ENCODE measurements around the gene BCAP31. TPM values are rescaled to one million over a fixed set of nuclear protein-coding genes. Genes with fewer than 3 reads are reported as not detected.

The BCAP31 gene
- total RNA-seq, 1 donor from 2014 or later = 219 TPM

- TF ChIP-seq, protein P1, sequence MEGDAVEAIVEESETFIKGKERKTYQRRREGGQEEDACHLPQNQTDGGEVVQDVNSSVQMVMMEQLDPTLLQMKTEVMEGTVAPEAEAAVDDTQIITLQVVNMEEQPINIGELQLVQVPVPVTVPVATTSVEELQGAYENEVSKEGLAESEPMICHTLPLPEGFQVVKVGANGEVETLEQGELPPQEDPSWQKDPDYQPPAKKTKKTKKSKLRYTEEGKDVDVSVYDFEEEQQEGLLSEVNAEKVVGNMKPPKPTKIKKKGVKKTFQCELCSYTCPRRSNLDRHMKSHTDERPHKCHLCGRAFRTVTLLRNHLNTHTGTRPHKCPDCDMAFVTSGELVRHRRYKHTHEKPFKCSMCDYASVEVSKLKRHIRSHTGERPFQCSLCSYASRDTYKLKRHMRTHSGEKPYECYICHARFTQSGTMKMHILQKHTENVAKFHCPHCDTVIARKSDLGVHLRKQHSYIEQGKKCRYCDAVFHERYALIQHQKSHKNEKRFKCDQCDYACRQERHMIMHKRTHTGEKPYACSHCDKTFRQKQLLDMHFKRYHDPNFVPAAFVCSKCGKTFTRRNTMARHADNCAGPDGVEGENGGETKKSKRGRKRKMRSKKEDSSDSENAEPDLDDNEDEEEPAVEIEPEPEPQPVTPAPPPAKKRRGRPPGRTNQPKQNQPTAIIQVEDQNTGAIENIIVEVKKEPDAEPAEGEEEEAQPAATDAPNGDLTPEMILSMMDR (IDR thresholded peaks at IDR 0.05; ENCODE audit: insufficient read depth, low read depth, low read length) = no peak
- FAIRE-seq = no peak
- no peaks in the 10 kb centered on the region for H3K36me3 Mint-ChIP-seq (ENCODE audit: low read depth, unreplicated experiment)
These were observed 20.1 kb downstream of the BCAP31 start for GRCh38 chrX:153704021-153704526.

DNA sequence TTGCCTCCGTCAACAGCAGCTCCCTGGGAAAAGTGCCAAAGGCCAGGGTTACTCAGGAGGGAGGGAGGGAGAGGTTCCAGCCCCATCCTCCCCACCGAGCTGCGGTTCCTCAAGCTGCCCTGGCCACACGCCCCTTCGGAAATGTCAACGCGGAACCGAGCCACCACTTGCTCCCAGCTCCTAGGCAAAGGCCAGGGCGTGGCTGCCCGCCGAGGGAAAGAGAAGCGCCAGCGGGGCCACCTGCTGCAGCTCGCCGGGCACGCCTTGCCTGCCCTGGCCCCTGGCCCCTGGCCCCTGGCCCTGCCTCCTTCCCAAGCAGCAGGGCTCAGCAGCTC is 21.2 kb downstream of the BCAP31 start:
- Histone ChIP-seq H3K4me1 (ENCODE audit: insufficient read depth, low read length) (peaks cover 5% of the 10 kb centered on the region), H3K79me2 (ENCODE audit: insufficient read depth, low read length) (no peaks in the 10 kb centered on the region), H3K9me3 (ENCODE audit: insufficient read depth, low read depth, low read length) (no peaks in the 10 kb centered on the region), H3K4me3 (ENCODE audit: insufficient read depth, low read depth, low read length) (no peak overlapping the region), H3K27ac (ENCODE audit: low read depth, low read length) (no peak overlapping the region), H2AFZ (ENCODE audit: low read depth, low read length) (no peak overlapping the region), H3K9ac (ENCODE audit: low read length) (no peak overlapping the region), H3K4me2 (ENCODE audit: low read length) (no peak overlapping the region), H3K27me3 (ENCODE audit: insufficient read depth, low read length) (no peaks in the 10 kb centered on the region), H4K20me1 (ENCODE audit: insufficient read depth, low read length) (peaks cover 6% of the 10 kb centered on the region), H3K36me3 (ENCODE audit: insufficient read depth, low read length) (no peaks in the 10 kb centered on the region)
- DNase-seq (ENCODE audit: low read depth) = peak; percentile 73
- H3K27me3 Mint-ChIP-seq (ENCODE audit: low read depth, unreplicated experiment) = no peaks in the 10 kb centered on the region
- no peaks in the 10 kb centered on the region for H3K9me3 Mint-ChIP-seq (ENCODE audit: unreplicated experiment)
- no peak overlapping the region for H3K27ac Mint-ChIP-seq (ENCODE audit: unreplicated experiment)
- H3K4me3 Mint-ChIP-seq (ENCODE audit: unreplicated experiment) = no peak overlapping the region
- H3K36me3 Mint-ChIP-seq (ENCODE audit: low read depth, unreplicated experiment) = peaks cover 2% of the 10 kb centered on the region
- peaks cover 1% of the 10 kb centered on the region for H3K4me1 Mint-ChIP-seq (ENCODE audit: low read depth, unreplicated experiment)
- no peak for FAIRE-seq
- no peak for TF ChIP-seq EZH2 (IDR thresholded peaks at IDR 0.05; ENCODE audit: insufficient read depth, low read length)
- TF ChIP-seq, protein P1 (IDR thresholded peaks at IDR 0.05; ENCODE audit: insufficient read depth, low read depth, low read length) = no peak

More at GRCh38 chrX:153704021-153704526, 20.1 kb downstream of the BCAP31 start:
- Histone ChIP-seq H3K36me3 (ENCODE audit: insufficient read depth, low read length) (no peaks in the 10 kb centered on the region), H3K27me3 (ENCODE audit: insufficient read depth, low read length) (no peaks in the 10 kb centered on the region), H4K20me1 (ENCODE audit: insufficient read depth, low read length) (peaks cover 8% of the 10 kb centered on the region), H3K4me2 (ENCODE audit: low read length) (no peak overlapping the region), H3K4me1 (ENCODE audit: insufficient read depth, low read length) (peaks cover 5% of the 10 kb centered on the region), H3K9ac (ENCODE audit: low read length) (no peak overlapping the region), H3K79me2 (ENCODE audit: insufficient read depth, low read length) (no peaks in the 10 kb centered on the region), H2AFZ (ENCODE audit: low read depth, low read length) (no peak overlapping the region), H3K27ac (ENCODE audit: low read depth, low read length) (no peak overlapping the region), H3K4me3 (ENCODE audit: insufficient read depth, low read depth, low read length) (no peak overlapping the region), H3K9me3 (ENCODE audit: insufficient read depth, low read depth, low read length) (no peaks in the 10 kb centered on the region)
- no peaks in the 10 kb centered on the region for H3K27me3 Mint-ChIP-seq (ENCODE audit: low read depth, unreplicated experiment)
- DNase-seq (ENCODE audit: low read depth) = no peak
- H3K4me1 Mint-ChIP-seq (ENCODE audit: low read depth, unreplicated experiment) = peaks cover 6% of the 10 kb centered on the region
- H3K27ac Mint-ChIP-seq (ENCODE audit: unreplicated experiment) = no peak overlapping the region
- no peak overlapping the region for H3K4me3 Mint-ChIP-seq (ENCODE audit: unreplicated experiment)
- no peaks in the 10 kb centered on the region for H3K9me3 Mint-ChIP-seq (ENCODE audit: unreplicated experiment)

DNA sequence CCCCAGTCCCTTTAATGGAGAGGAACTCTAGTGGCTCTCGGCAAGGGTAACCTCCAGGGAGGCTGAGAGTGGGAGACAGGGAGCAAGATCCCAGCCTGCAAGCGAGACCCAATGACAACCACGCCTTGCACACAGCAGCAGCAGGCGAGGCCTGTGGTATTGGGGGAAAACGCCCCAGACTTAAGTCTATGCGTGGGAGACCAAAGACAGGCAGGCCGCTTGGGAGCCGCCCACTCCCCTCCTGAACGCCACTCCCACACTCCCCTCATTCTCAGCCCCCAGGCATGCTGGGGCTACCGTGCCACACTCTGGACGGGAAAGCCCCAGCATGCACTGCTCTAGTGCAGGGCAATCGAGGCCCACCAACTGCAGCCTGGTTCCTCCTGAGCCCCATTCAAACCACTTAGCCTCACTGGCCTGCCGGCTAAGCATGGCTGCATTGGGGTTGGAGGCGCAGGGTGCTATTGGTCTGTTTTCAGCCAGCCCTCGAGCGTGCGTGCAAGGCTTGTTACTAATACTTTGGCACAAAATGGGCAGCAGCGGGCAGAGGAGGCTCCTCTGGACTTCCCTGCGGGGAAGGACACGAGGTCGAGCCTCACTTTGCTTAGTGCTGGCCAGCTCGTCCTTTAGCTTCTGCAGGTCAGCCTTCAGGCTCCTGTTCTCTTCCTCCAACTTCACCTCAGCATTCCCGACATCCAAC is 21.7 kb downstream of the BCAP31 start:
- DNase-seq (ENCODE audit: low read depth) (no peak), FAIRE-seq (no peak)
- peaks cover under 1% of the 10 kb centered on the region for H4K20me1 ChIP-seq (ENCODE audit: insufficient read depth, low read length)
- no peaks in the 10 kb centered on the region for H3K27me3 Mint-ChIP-seq (ENCODE audit: low read depth, unreplicated experiment)
- H2AFZ ChIP-seq (ENCODE audit: low read depth, low read length) = no peak overlapping the region
- H3K4me3 Mint-ChIP-seq (ENCODE audit: unreplicated experiment) = no peak overlapping the region
- TF ChIP-seq, protein P1 (IDR thresholded peaks at IDR 0.05; ENCODE audit: insufficient read depth, low read depth, low read length) = no peak
- no peak for TF ChIP-seq EZH2 (IDR thresholded peaks at IDR 0.05; ENCODE audit: insufficient read depth, low read length)
- H3K4me2 ChIP-seq (ENCODE audit: low read length) = no peak overlapping the region
- H3K9ac ChIP-seq (ENCODE audit: low read length) = no peak overlapping the region
- no peaks in the 10 kb centered on the region for H3K9me3 Mint-ChIP-seq (ENCODE audit: unreplicated experiment)
- no peaks in the 10 kb centered on the region for H3K9me3 ChIP-seq (ENCODE audit: insufficient read depth, low read depth, low read length)
- no peaks in the 10 kb centered on the region for H3K27me3 ChIP-seq (ENCODE audit: insufficient read depth, low read length)
- no peaks in the 10 kb centered on the region for H3K4me1 Mint-ChIP-seq (ENCODE audit: low read depth, unreplicated experiment)
- H3K27ac ChIP-seq (ENCODE audit: low read depth, low read length) = no peak overlapping the region
- H3K4me1 ChIP-seq (ENCODE audit: insufficient read depth, low read length) = peaks cover 5% of the 10 kb centered on the region
- H3K36me3 Mint-ChIP-seq (ENCODE audit: low read depth, unreplicated experiment) = peaks cover 2% of the 10 kb centered on the region
- H3K36me3 ChIP-seq (ENCODE audit: insufficient read depth, low read length) = no peaks in the 10 kb centered on the region
- no peak overlapping the region for H3K4me3 ChIP-seq (ENCODE audit: insufficient read depth, low read depth, low read length)
- H3K27ac Mint-ChIP-seq (ENCODE audit: unreplicated experiment) = no peak overlapping the region
- H3K79me2 ChIP-seq (ENCODE audit: insufficient read depth, low read length) = no peaks in the 10 kb centered on the region

All from astrocyte (in vitro differentiated cells and primary cell).